Measurements from ENCODE around the gene SLC25A26. TPM values are rescaled to one million over a fixed set of nuclear protein-coding genes. Genes with fewer than 3 reads are reported as not detected.

SLC25A26 gene, protein sequence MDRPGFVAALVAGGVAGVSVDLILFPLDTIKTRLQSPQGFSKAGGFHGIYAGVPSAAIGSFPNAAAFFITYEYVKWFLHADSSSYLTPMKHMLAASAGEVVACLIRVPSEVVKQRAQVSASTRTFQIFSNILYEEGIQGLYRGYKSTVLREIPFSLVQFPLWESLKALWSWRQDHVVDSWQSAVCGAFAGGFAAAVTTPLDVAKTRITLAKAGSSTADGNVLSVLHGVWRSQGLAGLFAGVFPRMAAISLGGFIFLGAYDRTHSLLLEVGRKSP
- 23.4 TPM for total RNA-seq
- polyA plus RNA-seq, result 10 to 100 TPM; 30.0 to 47.7 (median 35.9) TPM

DNA sequence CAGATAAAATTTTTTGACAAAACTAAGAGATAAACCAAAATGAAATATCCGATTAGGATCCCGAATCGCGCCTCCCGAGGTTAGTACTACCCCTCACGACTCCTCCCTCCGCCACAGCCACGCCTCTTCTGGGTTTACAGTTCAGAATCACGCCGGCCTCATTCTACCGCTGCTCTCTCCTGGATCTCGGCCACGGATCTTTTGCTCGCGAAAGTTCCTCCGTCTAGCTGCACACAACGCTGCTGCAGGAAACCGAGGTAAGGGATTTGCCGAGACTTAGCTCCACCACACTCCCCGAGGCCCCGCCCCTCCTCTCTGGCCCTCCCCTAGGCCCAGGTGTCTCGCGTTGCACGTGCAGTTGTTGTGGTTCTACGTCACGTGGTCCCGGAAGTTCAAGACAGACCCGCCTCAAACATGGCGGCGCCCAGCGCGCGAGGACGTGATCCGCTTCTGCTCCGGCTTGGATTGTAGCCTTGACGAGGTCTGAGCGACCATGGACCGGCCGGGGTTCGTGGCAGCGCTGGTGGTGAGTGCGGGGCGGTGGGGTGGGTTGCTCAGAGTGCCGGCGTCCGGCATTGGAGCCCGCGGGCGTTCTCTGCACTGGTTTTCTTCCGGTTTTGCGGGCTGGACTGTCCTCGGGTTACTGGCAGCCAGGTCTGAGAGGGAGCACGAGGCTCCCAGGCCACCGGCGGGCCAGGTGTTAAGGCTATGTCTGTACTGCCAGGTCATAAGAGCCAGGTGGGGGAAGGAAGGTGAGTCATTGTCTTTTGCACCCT lies at the start of gene SLC25A26:
Gene SLC25A26 (plus strand): TSS at position 400 of the 776 bp plus-strand sequence. CDS start 94 bp downstream, at position 494.
- Mint-ChIP-seq H3K4me1 (peaks cover 0 to 48% (median 33%) of the 10 kb centered on the region in 4 donors), H3K36me3 (peaks cover 18% of the 10 kb centered on the region), H3K27me3 (peaks cover 6% of the 10 kb centered on the region), H3K27ac (peak within 1 kb of the TSS; percentile 85 to 99 (median 97)), H3K4me3 (peak within 1 kb of the TSS; percentile 87 to 99 (median 92)), H3K9me3 (peaks cover 0 to 1% (median 0%) of the 10 kb centered on the region in 7 donors)
- peaks cover 10% of the 10 kb centered on the region for H3K36me3 ChIP-seq (ENCODE audit: control insufficient read depth, insufficient read depth, low read length)
- no peaks in the 10 kb centered on the region for H3K27me3 ChIP-seq (ENCODE audit: control insufficient read depth, insufficient read depth, low read length)
- peak within 1 kb of the TSS; percentile 89 for H3K4me3 ChIP-seq (ENCODE audit: low read depth, low read length)
- peak; percentile 96 to 99 (median 97) for DNase-seq
- no peaks in the 10 kb centered on the region for H3K4me1 ChIP-seq (ENCODE audit: control insufficient read depth, insufficient read depth, low read length, poor library complexity, severe bottlenecking)
- ATAC-seq (ENCODE audit: low read depth in 2 of 2), result peak; percentile 96 to 97
- H3K9me3 ChIP-seq (ENCODE audit: control insufficient read depth in 2 of 2, low read length in 2 of 2), result no peaks in the 10 kb centered on the region
- H3K27ac ChIP-seq (ENCODE audit: insufficient read depth, low read length, poor library complexity, severe bottlenecking), result peak within 1 kb of the TSS; percentile 84

DNA sequence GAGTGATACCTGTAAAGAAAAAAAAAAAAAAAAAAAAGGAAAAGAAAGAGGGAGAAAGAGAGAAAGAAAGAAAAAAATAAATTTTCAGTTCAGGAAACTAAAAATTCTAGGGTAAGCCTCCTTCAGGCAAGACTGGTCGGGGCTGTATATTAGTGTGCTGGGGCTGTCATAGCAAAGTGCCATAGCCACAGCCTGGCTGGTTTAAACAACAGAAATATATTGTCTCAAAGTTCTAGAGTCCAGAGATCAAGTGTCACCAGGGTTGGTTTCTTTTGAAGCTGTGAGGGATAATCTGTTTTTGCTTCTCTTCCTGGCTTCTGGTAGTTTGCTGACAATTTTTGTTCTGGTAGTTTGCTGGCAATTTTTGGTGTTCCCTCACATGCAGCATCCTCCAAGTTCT lies 48.4 kb upstream of the SLC25A26 start:
- Mint-ChIP-seq H3K27ac (no peak overlapping the region), H3K4me1 (no peaks in the 10 kb centered on the region), H3K36me3 (no peaks in the 10 kb centered on the region), H3K27me3 (peaks cover 10% of the 10 kb centered on the region), H3K9me3 (peaks cover 0 to 1% (median 0%) of the 10 kb centered on the region in 7 donors), H3K4me3 (no peak overlapping the region)
- no peaks in the 10 kb centered on the region for H3K4me1 ChIP-seq (ENCODE audit: control insufficient read depth, insufficient read depth, low read length, poor library complexity, severe bottlenecking)
- no peak overlapping the region for H3K27ac ChIP-seq (ENCODE audit: insufficient read depth, low read length, poor library complexity, severe bottlenecking)
- no peak for ATAC-seq (ENCODE audit: low read depth in 2 of 2)
- no peak for DNase-seq
- H3K27me3 ChIP-seq (ENCODE audit: control insufficient read depth, insufficient read depth, low read length), result no peaks in the 10 kb centered on the region
- no peaks in the 10 kb centered on the region for H3K36me3 ChIP-seq (ENCODE audit: control insufficient read depth, insufficient read depth, low read length)
- no peaks in the 10 kb centered on the region for H3K9me3 ChIP-seq (ENCODE audit: control insufficient read depth in 2 of 2, low read length in 2 of 2)
- H3K4me3 ChIP-seq (ENCODE audit: low read depth, low read length), result no peak overlapping the region

DNA sequence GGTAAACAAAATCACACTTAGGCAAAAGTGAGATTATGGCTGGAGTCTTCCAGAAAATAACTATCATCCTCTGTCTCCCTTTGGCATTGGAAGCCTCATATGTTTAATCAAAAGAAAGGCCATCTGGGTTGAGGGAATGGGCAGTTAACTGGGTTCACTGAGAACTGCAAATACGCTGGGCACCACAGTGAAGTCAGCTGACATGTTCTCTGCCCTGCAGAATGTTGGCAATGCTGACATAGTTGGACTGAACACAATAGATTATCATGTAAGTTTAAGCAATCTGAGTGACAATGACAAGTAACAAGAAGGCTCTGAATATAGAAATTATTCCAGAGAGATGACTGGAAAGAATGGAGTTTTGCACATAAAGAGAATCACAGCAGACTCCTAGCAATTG lies 43.8 kb upstream of the SLC25A26 start:
- ATAC-seq (ENCODE audit: low read depth in 2 of 2), result no peak
- H3K27me3 Mint-ChIP-seq, result no peaks in the 10 kb centered on the region
- Histone ChIP-seq H3K36me3 (ENCODE audit: control insufficient read depth, insufficient read depth, low read length) (no peaks in the 10 kb centered on the region), H3K4me3 (ENCODE audit: low read depth, low read length) (no peak overlapping the region), H3K9me3 (ENCODE audit: control insufficient read depth in 2 of 2, low read length in 2 of 2) (no peaks in the 10 kb centered on the region), H3K4me1 (ENCODE audit: control insufficient read depth, insufficient read depth, low read length, poor library complexity, severe bottlenecking) (no peaks in the 10 kb centered on the region), H3K27me3 (ENCODE audit: control insufficient read depth, insufficient read depth, low read length) (no peaks in the 10 kb centered on the region), H3K27ac (ENCODE audit: insufficient read depth, low read length, poor library complexity, severe bottlenecking) (no peak overlapping the region)
- no peaks in the 10 kb centered on the region for H3K36me3 Mint-ChIP-seq
- no peak overlapping the region for H3K27ac Mint-ChIP-seq
- no peaks in the 10 kb centered on the region for H3K4me1 Mint-ChIP-seq
- no peak overlapping the region for H3K4me3 Mint-ChIP-seq
- peaks cover 0 to 1% (median 0%) of the 10 kb centered on the region in 7 donors for H3K9me3 Mint-ChIP-seq
- DNase-seq, result no peak

DNA sequence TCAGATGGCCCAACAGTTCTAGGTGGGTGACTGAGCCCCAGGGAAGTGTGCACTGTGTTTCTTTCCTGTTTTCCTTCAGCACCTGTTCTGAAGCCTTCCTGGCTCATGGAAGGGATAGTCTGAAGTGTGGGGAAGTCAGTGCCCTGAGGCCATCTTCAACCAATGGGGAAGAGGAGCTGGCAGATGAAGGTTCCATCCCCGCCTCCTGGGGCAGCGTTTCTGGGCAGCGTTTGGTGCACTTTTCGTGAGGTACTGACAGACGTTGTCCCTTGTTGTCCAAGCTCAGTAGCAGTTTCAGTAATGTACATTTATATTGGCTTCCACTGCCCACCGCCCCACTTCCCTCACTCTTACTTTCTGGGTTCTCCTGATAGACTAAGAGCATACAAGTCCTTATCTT lies 42.6 kb upstream of the SLC25A26 start:
- DNase-seq, result no peak
- no peaks in the 10 kb centered on the region for H3K4me1 ChIP-seq (ENCODE audit: control insufficient read depth, insufficient read depth, low read length, poor library complexity, severe bottlenecking)
- Mint-ChIP-seq H3K36me3 (no peaks in the 10 kb centered on the region), H3K9me3 (no peaks in the 10 kb centered on the region), H3K27me3 (no peaks in the 10 kb centered on the region), H3K4me3 (no peak overlapping the region), H3K27ac (no peak overlapping the region), H3K4me1 (no peaks in the 10 kb centered on the region)
- no peaks in the 10 kb centered on the region for H3K9me3 ChIP-seq (ENCODE audit: control insufficient read depth in 2 of 2, low read length in 2 of 2)
- no peak overlapping the region for H3K4me3 ChIP-seq (ENCODE audit: low read depth, low read length)
- no peaks in the 10 kb centered on the region for H3K36me3 ChIP-seq (ENCODE audit: control insufficient read depth, insufficient read depth, low read length)
- H3K27ac ChIP-seq (ENCODE audit: insufficient read depth, low read length, poor library complexity, severe bottlenecking), result no peak overlapping the region
- no peak for ATAC-seq (ENCODE audit: low read depth in 2 of 2)
- no peaks in the 10 kb centered on the region for H3K27me3 ChIP-seq (ENCODE audit: control insufficient read depth, insufficient read depth, low read length)

DNA sequence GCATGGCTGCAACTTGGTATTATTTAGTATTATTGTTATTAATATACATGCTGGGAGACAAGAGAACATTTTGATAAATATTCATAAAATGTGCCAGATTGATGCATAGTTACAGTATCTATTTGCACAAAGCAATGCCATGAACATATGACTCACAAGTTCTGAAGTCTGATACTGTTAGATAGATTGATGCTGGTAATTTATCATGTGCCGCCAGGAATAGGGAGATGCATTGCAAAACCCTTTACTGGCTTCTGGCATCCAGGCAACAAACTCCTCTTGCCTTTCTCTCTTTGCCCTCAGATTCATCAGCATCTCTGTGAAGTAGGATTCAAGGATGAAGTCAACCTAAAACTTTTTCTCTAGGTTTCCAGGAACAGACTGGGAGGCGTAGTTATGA lies 41.0 kb upstream of the SLC25A26 start:
- Mint-ChIP-seq H3K27me3 (no peaks in the 10 kb centered on the region), H3K27ac (no peak overlapping the region), H3K9me3 (peaks cover 0 to 3% (median 0%) of the 10 kb centered on the region in 7 donors), H3K4me3 (no peak overlapping the region), H3K36me3 (no peaks in the 10 kb centered on the region), H3K4me1 (no peaks in the 10 kb centered on the region)
- DNase-seq, result no peak
- no peaks in the 10 kb centered on the region for H3K36me3 ChIP-seq (ENCODE audit: control insufficient read depth, insufficient read depth, low read length)
- no peaks in the 10 kb centered on the region for H3K4me1 ChIP-seq (ENCODE audit: control insufficient read depth, insufficient read depth, low read length, poor library complexity, severe bottlenecking)
- no peaks in the 10 kb centered on the region for H3K27me3 ChIP-seq (ENCODE audit: control insufficient read depth, insufficient read depth, low read length)
- H3K4me3 ChIP-seq (ENCODE audit: low read depth, low read length), result no peak overlapping the region
- no peak for ATAC-seq (ENCODE audit: low read depth in 2 of 2)
- H3K27ac ChIP-seq (ENCODE audit: insufficient read depth, low read length, poor library complexity, severe bottlenecking), result no peak overlapping the region
- H3K9me3 ChIP-seq (ENCODE audit: control insufficient read depth in 2 of 2, low read length in 2 of 2), result no peaks in the 10 kb centered on the region

DNA sequence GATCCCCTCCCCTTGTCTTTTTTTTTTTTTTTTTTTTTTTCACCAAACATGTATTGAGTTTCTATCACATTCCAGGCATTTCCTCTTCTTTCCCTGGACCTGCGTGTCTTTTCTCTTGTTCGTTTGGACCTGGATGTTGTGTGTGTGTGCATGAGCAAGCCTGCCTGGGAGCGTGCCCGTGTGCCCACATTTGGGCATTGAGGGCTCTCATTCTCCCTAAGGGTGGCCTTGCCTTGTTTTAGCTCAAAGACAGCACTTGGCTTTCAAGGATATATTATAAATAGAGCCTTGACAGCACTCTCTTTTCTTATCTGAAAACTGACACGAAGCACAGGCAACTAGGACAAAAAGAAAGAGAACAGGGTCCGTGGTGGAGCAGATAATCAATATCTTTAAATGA lies 39.0 kb upstream of the SLC25A26 start:
- Histone ChIP-seq H3K27ac (ENCODE audit: insufficient read depth, low read length, poor library complexity, severe bottlenecking) (no peak overlapping the region), H3K36me3 (ENCODE audit: control insufficient read depth, insufficient read depth, low read length) (no peaks in the 10 kb centered on the region), H3K27me3 (ENCODE audit: control insufficient read depth, insufficient read depth, low read length) (no peaks in the 10 kb centered on the region), H3K9me3 (ENCODE audit: control insufficient read depth in 2 of 2, low read length in 2 of 2) (no peaks in the 10 kb centered on the region), H3K4me1 (ENCODE audit: control insufficient read depth, insufficient read depth, low read length, poor library complexity, severe bottlenecking) (no peaks in the 10 kb centered on the region), H3K4me3 (ENCODE audit: low read depth, low read length) (no peak overlapping the region)
- H3K4me1 Mint-ChIP-seq, result no peaks in the 10 kb centered on the region
- H3K27ac Mint-ChIP-seq, result no peak overlapping the region
- H3K9me3 Mint-ChIP-seq, result peaks cover 0 to 5% (median under 1%) of the 10 kb centered on the region in 7 donors
- DNase-seq, result no peak
- H3K4me3 Mint-ChIP-seq, result no peak overlapping the region
- H3K27me3 Mint-ChIP-seq, result no peaks in the 10 kb centered on the region
- H3K36me3 Mint-ChIP-seq, result no peaks in the 10 kb centered on the region
- no peak for ATAC-seq (ENCODE audit: low read depth in 2 of 2)

DNA sequence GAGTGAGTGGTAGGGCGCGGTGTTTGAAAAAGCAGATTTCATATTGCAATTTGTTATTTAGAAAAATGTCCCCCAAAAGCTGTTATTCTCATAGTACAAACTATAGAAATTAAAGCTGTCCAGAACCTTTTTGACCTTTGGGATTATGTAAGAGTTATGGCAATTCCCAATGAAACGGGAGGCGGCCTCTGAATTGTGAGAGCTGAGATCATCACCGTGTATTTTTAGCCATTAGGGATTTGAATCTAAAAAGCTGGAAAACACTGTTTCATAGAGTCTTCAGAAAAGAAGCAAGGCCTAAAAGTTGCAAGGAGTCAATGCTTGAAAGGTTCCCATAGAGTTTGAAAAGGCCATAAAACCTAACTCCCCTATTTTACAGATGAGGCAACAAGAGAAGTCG lies 38.6 kb upstream of the SLC25A26 start:
- Histone ChIP-seq H3K4me3 (ENCODE audit: low read depth, low read length) (no peak overlapping the region), H3K27ac (ENCODE audit: insufficient read depth, low read length, poor library complexity, severe bottlenecking) (no peak overlapping the region), H3K36me3 (ENCODE audit: control insufficient read depth, insufficient read depth, low read length) (no peaks in the 10 kb centered on the region), H3K4me1 (ENCODE audit: control insufficient read depth, insufficient read depth, low read length, poor library complexity, severe bottlenecking) (no peaks in the 10 kb centered on the region), H3K9me3 (ENCODE audit: control insufficient read depth in 2 of 2, low read length in 2 of 2) (no peaks in the 10 kb centered on the region), H3K27me3 (ENCODE audit: control insufficient read depth, insufficient read depth, low read length) (no peaks in the 10 kb centered on the region)
- H3K36me3 Mint-ChIP-seq, result no peaks in the 10 kb centered on the region
- H3K4me1 Mint-ChIP-seq, result no peaks in the 10 kb centered on the region
- no peak for ATAC-seq (ENCODE audit: low read depth in 2 of 2)
- H3K27ac Mint-ChIP-seq, result no peak overlapping the region
- no peak for DNase-seq
- no peaks in the 10 kb centered on the region for H3K27me3 Mint-ChIP-seq
- H3K4me3 Mint-ChIP-seq, result no peak overlapping the region
- peaks cover 0 to 7% (median 1%) of the 10 kb centered on the region in 7 donors for H3K9me3 Mint-ChIP-seq

All from CD4-positive, CD25-positive, alpha-beta regulatory T cell (primary cell).